HCT116 (cell line): ENCODE data around the gene TMEM132D. TPM values are rescaled to one million over a fixed set of nuclear protein-coding genes. Genes with fewer than 3 reads are reported as not detected.

Experiments used
- ATAC-seq: fragments of 200-7000 bp; cut with Tn5 transposase; 2 replicates; pipeline ENCODE4 v1.9.1; 2020; ENCODE audit warnings: mild to moderate bottlenecking, moderate library complexity
- BruUV-seq: library from RNA; stranded (reverse); fragments of 400-500 nt; replicated peaks from 2 replicates; lab custom pipeline; 2021; lab: Mats Ljungman, UMichigan
- CTCF ChIA-PET: fragments of 300-600 bp; sonication (Branson Sonifier 250); formaldehyde crosslinking; loops from one replicate; lab custom pipeline; 2021; ENCODE audit warnings: antibody characterized with exemption; lab: Charles Lee
- POLR2A ChIA-PET: fragments of 300-600, 350-600 bp; sonication (Branson Sonifier 250); formaldehyde crosslinking; loops from one replicate; lab custom pipeline; 2021; ENCODE audit warnings: antibody characterized with exemption; lab: Charles Lee
- RAD21 ChIA-PET, 2 experiments: fragments of 300-600 bp; sonication (Branson Sonifier 250); formaldehyde crosslinking; loops; one replicate each; lab custom pipeline; 2023; ENCODE audit warnings: low total read pairs in 2 of 2; ENCODE audit not compliant: uncharacterized antibody in 2 of 2, unreplicated experiment in 2 of 2, low non-redundant PET in 1 of 2; lab: Charles Lee
- DNase-seq: peaks from one replicate; pipeline ENCODE4 v3.0.0-alpha.2; 2010; ENCODE audit warnings: low read depth, low spot score
- H2AFZ ChIP-seq: fragments of 200-600 bp; shearing (Covaris generic), sonication (generic); 2 replicates; pipeline ENCODE4 v1.6.1; 2017; ENCODE audit warnings: low read depth, mixed run types, mixed read lengths, antibody characterized with exemption, low read length; ENCODE audit not compliant: poor library complexity, severe bottlenecking
- H3K27ac ChIP-seq: 2 replicates; pipeline ENCODE4 v1.5.1; 2012; ENCODE audit warnings: low read depth, low read length
- H3K27me3 ChIP-seq: fragments of 200-600 bp; sonication (generic); 2 replicates; pipeline ENCODE4 v1.6.1; 2016; ENCODE audit warnings: mixed run types, low read length, mixed read lengths; ENCODE audit not compliant: insufficient read depth
- H3K36me3 ChIP-seq, 2 experiments: fragments of 200-500 bp in 1 of 2; fragments of 200-600 bp in 1 of 2; sonication (Bioruptor generic) in 1 of 2; sonication (generic) in 1 of 2; 2 replicates each; pipeline versions ENCODE4 v1.5.1 to v1.6.1; 2014 to 2016; ENCODE audit warnings: low read length in 2 of 2, inconsistent platforms in 1 of 2, mixed read lengths in 1 of 2, mixed run types in 1 of 2; ENCODE audit not compliant: insufficient read depth in 2 of 2, control insufficient read depth in 1 of 2
- H3K4me1 ChIP-seq, 2 experiments: fragments of 200-600 bp in 1 of 2; sonication (generic) in 1 of 2; 2 replicates each; pipeline versions ENCODE4 v1.5.1 to v1.6.1; 2012 to 2017; ENCODE audit warnings: low read length in 2 of 2, inconsistent platforms in 1 of 2, mild to moderate bottlenecking in 1 of 2, mixed read lengths in 1 of 2, mixed run types in 1 of 2, moderate library complexity in 1 of 2; ENCODE audit not compliant: insufficient read depth in 2 of 2, control insufficient read depth in 1 of 2
- H3K4me2 ChIP-seq: fragments of 200-600 bp; sonication (generic); 2 replicates; pipeline ENCODE4 v1.6.1; 2017; ENCODE audit warnings: mixed run types, low read length, mixed read lengths
- H3K4me3 ChIP-seq, 2 experiments: fragments of 200-600 bp in 1 of 2; sonication (generic) in 1 of 2; replicated peaks in 1 of 2; 2 replicates each; pipeline ENCODE4 v1.5.1; 2011 to 2016; ENCODE audit warnings: low read length in 2 of 2, control low read depth in 1 of 2, low read depth in 1 of 2, mild to moderate bottlenecking in 1 of 2, mixed read lengths in 1 of 2, mixed run types in 1 of 2
- H3K79me2 ChIP-seq: fragments of 200-600 bp; sonication (generic); 2 replicates; pipeline ENCODE4 v1.6.1; 2017; ENCODE audit warnings: mild to moderate bottlenecking, mixed run types, low read length, moderate library complexity, mixed read lengths; ENCODE audit not compliant: insufficient read depth
- H3K9ac ChIP-seq: fragments of 200-600 bp; sonication (generic); 2 replicates; pipeline ENCODE4 v1.6.1; 2016; ENCODE audit warnings: low read length, mixed read lengths
- H3K9me2 ChIP-seq: fragments of 200-600 bp; sonication (generic), shearing (Covaris generic); 2 replicates; pipeline ENCODE4 v1.6.1; 2017; ENCODE audit warnings: mixed run types, mild to moderate bottlenecking, moderate library complexity; ENCODE audit not compliant: insufficient read depth
- H3K9me3 ChIP-seq, 2 experiments: fragments of 200-500 bp in 1 of 2; fragments of 200-600 bp in 1 of 2; sonication (Bioruptor generic) in 1 of 2; sonication (generic) in 1 of 2; 2 replicates each; pipeline ENCODE4 v1.6.1; 2014 to 2017; ENCODE audit warnings: low read length in 2 of 2, mixed read lengths in 2 of 2, inconsistent platforms in 1 of 2, low read depth in 1 of 2, mild to moderate bottlenecking in 1 of 2, mixed run types in 1 of 2, moderate library complexity in 1 of 2; ENCODE audit not compliant: control insufficient read depth in 1 of 2, insufficient read depth in 1 of 2
- H4K20me1 ChIP-seq: fragments of 200-600 bp; sonication (generic), shearing (Covaris generic); 2 replicates; pipeline ENCODE4 v1.6.1; 2017; ENCODE audit warnings: mixed run types, mild to moderate bottlenecking, moderate library complexity; ENCODE audit not compliant: insufficient read depth
- ATF3 ChIP-seq: IDR thresholded peaks from 2 replicates; pipeline ENCODE4 v1.6.1; 2012
- CBX3 ChIP-seq: IDR thresholded peaks from 2 replicates; pipeline ENCODE4 v1.6.1; 2012; ENCODE audit warnings: low read depth
- EGR1 ChIP-seq: IDR thresholded peaks from 2 replicates; pipeline ENCODE4 v1.6.1; 2012; ENCODE audit warnings: low read depth
- ELF1 ChIP-seq: IDR thresholded peaks from 2 replicates; pipeline ENCODE4 v1.6.1; 2012; ENCODE audit warnings: low read depth, borderline replicate concordance
- EZH2phosphoT487 ChIP-seq: fragments of 200-600 bp; IDR thresholded peaks from 2 replicates; pipeline ENCODE4 v1.6.1; 2018; ENCODE audit warnings: antibody characterized with exemption, borderline replicate concordance
- POLR2A ChIP-seq: IDR thresholded peaks from 2 replicates; pipeline ENCODE4 v1.7.0; 2011; ENCODE audit warnings: borderline replicate concordance; ENCODE audit not compliant: insufficient read depth, insufficient read length; ENCODE audit errors: extremely low read depth
- SP1 ChIP-seq: IDR thresholded peaks from 2 replicates; pipeline ENCODE4 v1.6.1; 2012; ENCODE audit warnings: low read depth
- TCF7L2 ChIP-seq: IDR thresholded peaks from 2 replicates; pipeline ENCODE4 v1.7.0; 2011; ENCODE audit warnings: borderline replicate concordance, inconsistent platforms; ENCODE audit not compliant: insufficient read depth, insufficient read length; ENCODE audit errors: extremely low read depth
- YY1 ChIP-seq: IDR thresholded peaks from 2 replicates; pipeline ENCODE4 v1.6.1; 2011; ENCODE audit warnings: low read length, low read depth, moderate library complexity, mild to moderate bottlenecking; ENCODE audit not compliant: insufficient replicate concordance; ENCODE audit errors: extremely low read depth
- ZFX ChIP-seq: fragments of 450-650 bp; IDR thresholded peaks from 2 replicates; pipeline ENCODE4 v1.6.1; 2017
- ZNF274 ChIP-seq: fragments of 200-500 bp; sonication (Bioruptor generic); IDR thresholded peaks from 2 replicates; pipeline ENCODE4 v1.6.1; 2014; ENCODE audit warnings: mild to moderate bottlenecking, low read depth, low read length, inconsistent platforms
- intact Hi-C: fragments of 100-400 bp; cut with micrococcal nuclease; formaldehyde crosslinking; loops from 2 replicates; pipeline ENCODE4 v1.10.0; 2022
- total RNA-seq: library from RNA; stranded (reverse); gene quantifications from one replicate; pipeline ENCODE4 v1.2.1, GENCODE V29; 2021; ENCODE audit not compliant: unreplicated experiment

The TMEM132D gene
- total RNA-seq, 1 experiment from 2014 or later: not detected

GRCh38 chr12:129839679-129840078 is 64.1 kb downstream of the TMEM132D start:
- Histone ChIP-seq H3K27ac (no peak overlapping the region), H3K4me3 (no peak overlapping the region), H3K4me2 (no peak overlapping the region), H3K79me2 (no peaks in the 10 kb centered on the region), H3K9me3 (peaks cover 2 to 24% of the 10 kb centered on the region in 2 experiments; a peak in 2 of 4 replicates), H3K36me3 (no peaks in the 10 kb centered on the region), H3K4me1 (no peaks in the 10 kb centered on the region), H3K9ac (no peak overlapping the region), H3K27me3 (no peaks in the 10 kb centered on the region), H4K20me1 (no peaks in the 10 kb centered on the region), H3K9me2 (no peaks in the 10 kb centered on the region), H2AFZ (no peak overlapping the region)
- DNase-seq: no peak
- POLR2A ChIA-PET: no interaction called here
- RAD21 ChIA-PET: no interaction called here
- no peak for ATAC-seq
- CTCF ChIA-PET: no interaction called here
- BruUV-seq: no TSS peak
- TF ChIP-seq SP1: no peak
- no peak for TF ChIP-seq EGR1
- no peak for TF ChIP-seq POLR2A
- TF ChIP-seq ZNF274: no peak
- intact Hi-C loops: no loop called here

GRCh38 chr12:129831294-129831693 is 72.5 kb downstream of the TMEM132D start:
- Histone ChIP-seq H3K27me3 (no peaks in the 10 kb centered on the region), H3K9ac (no peak overlapping the region), H3K4me3 (no peak overlapping the region), H3K9me3 (peaks cover 5 to 14% of the 10 kb centered on the region in 2 experiments; a peak in 2 of 4 replicates), H3K4me1 (no peaks in the 10 kb centered on the region), H2AFZ (no peak overlapping the region)
- TF ChIP-seq CBX3: no peak
- TF ChIP-seq TCF7L2: no peak
- no peak for TF ChIP-seq YY1
- no peak for TF ChIP-seq POLR2A
- TF ChIP-seq EGR1: no peak
- TF ChIP-seq EZH2phosphoT487: no peak
- no peak for TF ChIP-seq ZFX
- no peak for TF ChIP-seq ATF3
- no peak for TF ChIP-seq ELF1
- TF ChIP-seq, all 23 proteins: peak for 0
- DNase-seq (no peak), ATAC-seq (no peak)
- ChIA-PET RAD21 (no interaction called here), CTCF (no interaction called here), POLR2A (no interaction called here)
- H3K27ac ChIP-seq: no peak overlapping the region
- no peaks in the 10 kb centered on the region for H3K9me2 ChIP-seq
- no peaks in the 10 kb centered on the region for H4K20me1 ChIP-seq
- intact Hi-C loops: no loop called here
- H3K4me2 ChIP-seq: no peak overlapping the region
- no peaks in the 10 kb centered on the region for H3K79me2 ChIP-seq
- no peaks in the 10 kb centered on the region; a peak in 1 of 4 replicates for H3K36me3 ChIP-seq
- BruUV-seq: no TSS peak
